ENCODE results near the gene GREM2. TPM values are rescaled to one million over a fixed set of nuclear protein-coding genes. Genes with fewer than 3 reads are reported as not detected.

GREM2 gene
- total RNA-seq, 1 experiment from 2014 or later, result not detected

- Histone ChIP-seq H3K27ac (ENCODE audit: low read length) (no peak overlapping the region), H3K27me3 (ENCODE audit: control insufficient read depth, insufficient read depth, low read length) (peaks cover 9% of the 10 kb centered on the region), H3K9me3 (ENCODE audit: control insufficient read depth, insufficient read depth, low read depth, low read length) (no peaks in the 10 kb centered on the region), H3K36me3 (ENCODE audit: control insufficient read depth, insufficient read depth, low read length) (no peaks in the 10 kb centered on the region), H3K4me1 (ENCODE audit: control insufficient read depth, insufficient read depth, low read length) (peaks cover 3% of the 10 kb centered on the region; the same call in 1 of the 2 replicates), H3K4me3 (ENCODE audit: low read depth in 2 of 2, low read length in 2 of 2) (no peak overlapping the region)
- no peak for TF ChIP-seq SIN3A (IDR thresholded peaks at IDR 0.05; ENCODE audit: borderline replicate concordance, insufficient read depth, low read depth, low read length)
- TF ChIP-seq REST (IDR thresholded peaks at IDR 0.05; ENCODE audit: insufficient read depth in 1 of 2, low read depth in 2 of 2, low read length in 1 of 2), result no peak
- TF ChIP-seq TCF7L2 (IDR thresholded peaks at IDR 0.05; ENCODE audit: low read depth, low read length), result no peak
- intact Hi-C loops (cut with micrococcal nuclease; ENCODE audit: unreplicated experiment), result loop anchor here (5.0 kb wide), 1 partner anchor 415 kb away; no protein-coding TSS in a partner anchor
- no TSS peak for BruUV-seq (replicated peaks)
- POLR2A ChIA-PET, result interaction anchor here (0.5 kb wide), 1 partner anchor 1335 kb away, joined by 10 read pairs; no protein-coding TSS in a partner anchor
- no peak for DNase-seq (ENCODE audit: low read depth, low spot score)
- CTCF ChIA-PET, result no interaction called here
- in situ Hi-C loops (cut with HindIII; ENCODE audit: low pct_unique_long_range_greater_than_20kb, low sequenced_read_pairs), result no loop called here
- no peak for ATAC-seq
These were observed 4.9 kb downstream of the GREM2 start for GRCh38 chr1:240607006-240607405.

GRCh38 chr1:240602189-240602588 lies 9.8 kb downstream of the GREM2 start:
- Histone ChIP-seq H3K36me3 (ENCODE audit: control insufficient read depth, insufficient read depth, low read length) (no peaks in the 10 kb centered on the region), H3K4me1 (ENCODE audit: control insufficient read depth, insufficient read depth, low read length) (no peaks in the 10 kb centered on the region), H3K27me3 (ENCODE audit: control insufficient read depth, insufficient read depth, low read length) (no peaks in the 10 kb centered on the region), H3K27ac (ENCODE audit: low read length) (no peak overlapping the region), H3K9me3 (ENCODE audit: control insufficient read depth, insufficient read depth, low read depth, low read length) (no peaks in the 10 kb centered on the region), H3K4me3 (ENCODE audit: low read depth in 2 of 2, low read length in 2 of 2) (no peak overlapping the region)
- TF ChIP-seq CTCF (IDR thresholded peaks at IDR 0.05) (peak; percentile 19; the same call in 1 of the 2 replicates), SIN3A (IDR thresholded peaks at IDR 0.05; ENCODE audit: borderline replicate concordance, insufficient read depth, low read depth, low read length) (no peak)
- in situ Hi-C loops (cut with HindIII; ENCODE audit: low pct_unique_long_range_greater_than_20kb, low sequenced_read_pairs) (no loop called here), intact Hi-C loops (cut with micrococcal nuclease; ENCODE audit: unreplicated experiment) (no loop called here)
- no peak for ATAC-seq
- ChIA-PET CTCF (interaction anchor here (0.6 to 0.9 kb wide), 2 partner anchors 28 to 29 kb away, joined by 3 read pairs; no protein-coding TSS in a partner anchor), POLR2A (no interaction called here)
- BruUV-seq (replicated peaks), result no TSS peak
- DNase-seq (ENCODE audit: low read depth, low spot score), result no peak

GRCh38 chr1:240599830-240600229 lies 12.1 kb downstream of the GREM2 start:
- Histone ChIP-seq H3K4me3 (ENCODE audit: low read depth in 2 of 2, low read length in 2 of 2) (no peak overlapping the region), H3K27me3 (ENCODE audit: control insufficient read depth, insufficient read depth, low read length) (no peaks in the 10 kb centered on the region), H3K36me3 (ENCODE audit: control insufficient read depth, insufficient read depth, low read length) (no peaks in the 10 kb centered on the region), H3K27ac (ENCODE audit: low read length) (no peak overlapping the region), H3K4me1 (ENCODE audit: control insufficient read depth, insufficient read depth, low read length) (no peaks in the 10 kb centered on the region), H3K9me3 (ENCODE audit: control insufficient read depth, insufficient read depth, low read depth, low read length) (no peaks in the 10 kb centered on the region)
- ChIA-PET CTCF (no interaction called here), POLR2A (no interaction called here)
- DNase-seq (ENCODE audit: low read depth, low spot score), result no peak
- TF ChIP-seq SIN3A (IDR thresholded peaks at IDR 0.05; ENCODE audit: borderline replicate concordance, insufficient read depth, low read depth, low read length), result no peak
- no peak for TF ChIP-seq REST (IDR thresholded peaks at IDR 0.05; ENCODE audit: insufficient read depth in 1 of 2, low read depth in 2 of 2, low read length in 1 of 2)
- no peak for TF ChIP-seq POLR2AphosphoS5 (IDR thresholded peaks at IDR 0.05; ENCODE audit: low read depth, low read length)
- no peak for TF ChIP-seq CTCF (IDR thresholded peaks at IDR 0.05)
- no peak for TF ChIP-seq TCF7L2 (IDR thresholded peaks at IDR 0.05; ENCODE audit: low read depth, low read length)
- in situ Hi-C loops (cut with HindIII; ENCODE audit: low pct_unique_long_range_greater_than_20kb, low sequenced_read_pairs), result no loop called here
- no TSS peak for BruUV-seq (replicated peaks)
- intact Hi-C loops (cut with micrococcal nuclease; ENCODE audit: unreplicated experiment), result no loop called here
- no peak for ATAC-seq
